Fibroblast of lung (primary cell): Measurements from ENCODE around the gene TSPO. TPM values are rescaled to one million over a fixed set of nuclear protein-coding genes. Genes with fewer than 3 reads are reported as not detected.
A peak's percentile ranks its signal among the peaks of the same experiment; 100 is the strongest.

Experiments
- DNase-seq, 2 donors: peaks; one replicate each; pipeline versions ENCODE4 v3.0.0 to v3.0.0-alpha.2; 2010; ENCODE audit warnings: low read depth in 2 of 2
- H2AFZ ChIP-seq: 2 replicates; pipeline ENCODE4 v1.5.1; 2012; ENCODE audit warnings: low read length, control low read depth, inconsistent platforms
- H3K27ac ChIP-seq: 2 replicates; pipeline ENCODE4 v1.5.1; 2011; ENCODE audit warnings: low read length, control low read depth; ENCODE audit not compliant: insufficient read depth
- H3K27me3 ChIP-seq: 2 replicates; pipeline ENCODE4 v1.5.1; 2011; ENCODE audit warnings: mild to moderate bottlenecking, low read length; ENCODE audit not compliant: control insufficient read depth, insufficient read depth
- H3K36me3 ChIP-seq: 2 replicates; pipeline ENCODE4 v1.5.1; 2011; ENCODE audit warnings: low read length; ENCODE audit not compliant: control insufficient read depth, insufficient read depth
- H3K4me1 ChIP-seq: 2 replicates; pipeline ENCODE4 v1.5.1; 2011; ENCODE audit warnings: low read length; ENCODE audit not compliant: control insufficient read depth, insufficient read depth; ENCODE audit errors: extremely low read depth
- H3K4me2 ChIP-seq: 2 replicates; pipeline ENCODE4 v1.5.1; 2011; ENCODE audit warnings: low read length, control low read depth; ENCODE audit not compliant: insufficient read depth; ENCODE audit errors: extremely low read depth
- H3K4me3 ChIP-seq, 4 experiments: fragments of 200-600 bp in 1 of 4; sonication (generic) in 1 of 4; replicated peaks in 1 of 4; 2 replicates each; pipeline ENCODE4 v1.5.1; 2011 to 2016; ENCODE audit warnings: low read length in 4 of 4, low read depth in 3 of 4, mild to moderate bottlenecking in 3 of 4, control low read depth in 2 of 4, inconsistent platforms in 1 of 4, mixed read lengths in 1 of 4; ENCODE audit not compliant: insufficient read depth in 1 of 4; ENCODE audit errors: control extremely low read depth in 1 of 4
- H3K79me2 ChIP-seq: 2 replicates; pipeline ENCODE4 v1.5.1; 2012; ENCODE audit warnings: mild to moderate bottlenecking, low read length, inconsistent platforms; ENCODE audit not compliant: control insufficient read depth, insufficient read depth
- H3K9ac ChIP-seq: 2 replicates; pipeline ENCODE4 v1.5.1; 2011; ENCODE audit warnings: mild to moderate bottlenecking, low read length, control low read depth; ENCODE audit not compliant: insufficient read depth
- H3K9me3 ChIP-seq: 2 replicates; pipeline ENCODE4 v1.5.1; 2012; ENCODE audit warnings: low read depth, low read length; ENCODE audit not compliant: control insufficient read depth, insufficient read depth
- H4K20me1 ChIP-seq: 2 replicates; pipeline ENCODE4 v1.5.1; 2011; ENCODE audit warnings: low read length; ENCODE audit not compliant: control insufficient read depth, insufficient read depth; ENCODE audit errors: extremely low read depth
- EZH2 ChIP-seq: IDR thresholded peaks from 2 replicates; pipeline ENCODE4 v1.5.1; 2012; ENCODE audit warnings: low read length, control low read depth, mild to moderate bottlenecking; ENCODE audit errors: missing control alignments
- polyA plus RNA-seq, 2 donors: library from polyadenylated mRNA; depleted of rRNA in 1 of 2; stranded (reverse) in 1 of 2; unstranded in 1 of 2; fragments of >200 nt; gene quantifications; 2 replicates each; pipeline ENCODE4 v1.2.1, GENCODE V29; 2011 to 2012; ENCODE audit warnings: missing spikeins in 1 of 2
- total RNA-seq: library from RNA; depleted of rRNA; stranded (reverse); fragments of >200 nt; gene quantifications from 2 replicates; pipeline ENCODE4 v1.2.1, GENCODE V29; 2014
- TF ChIP-seq, protein P1 (sequence below), 2 donors: IDR thresholded peaks in 1 of 2; conservative IDR thresholded peaks in 1 of 2; 1 replicate in 1 of 2; 2 replicates in 1 of 2; pipeline ENCODE4 v1.5.1; 2011 to 2012; ENCODE audit warnings: low read length in 2 of 2, control low read depth in 1 of 2, inconsistent platforms in 1 of 2, low read depth in 1 of 2, mild to moderate bottlenecking in 1 of 2

The TSPO gene
- total and polyA plus RNA-seq, 2 donors (not counting 1 experiment from before 2014, with no cell fraction given), result 47.5 to 243 TPM

DNA sequence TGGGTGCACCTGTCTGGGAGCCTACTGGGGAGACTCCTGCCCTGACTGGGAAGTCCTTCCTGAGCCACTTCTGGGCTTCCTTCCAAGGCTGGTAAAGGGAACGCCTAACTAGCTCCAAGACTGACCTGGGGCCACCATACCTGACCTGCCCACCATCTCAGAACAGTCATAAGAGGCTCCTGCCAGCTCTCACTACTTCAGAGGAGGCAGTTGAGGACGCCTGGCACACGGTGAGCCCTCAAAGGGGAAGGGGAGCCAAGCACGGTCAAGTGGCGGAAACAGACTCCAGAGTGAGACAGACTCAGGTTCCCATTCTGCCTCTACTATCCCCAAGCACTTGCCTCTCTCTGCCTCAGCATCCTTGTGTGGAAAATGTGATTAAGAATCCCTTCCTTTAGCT, 15.8 kb upstream of the TSPO start:
- Histone ChIP-seq H3K4me2 (no peak overlapping the region), H3K27me3 (no peaks in the 10 kb centered on the region), H3K9me3 (no peaks in the 10 kb centered on the region), H4K20me1 (no peaks in the 10 kb centered on the region), H3K36me3 (peaks cover 7% of the 10 kb centered on the region), H3K4me1 (no peaks in the 10 kb centered on the region), H3K4me3 (no peak overlapping the region), H2AFZ (no peak overlapping the region), H3K79me2 (no peaks in the 10 kb centered on the region), H3K9ac (no peak overlapping the region), H3K27ac (no peak overlapping the region)
- TF ChIP-seq EZH2, result no peak
- TF ChIP-seq, protein P1, sequence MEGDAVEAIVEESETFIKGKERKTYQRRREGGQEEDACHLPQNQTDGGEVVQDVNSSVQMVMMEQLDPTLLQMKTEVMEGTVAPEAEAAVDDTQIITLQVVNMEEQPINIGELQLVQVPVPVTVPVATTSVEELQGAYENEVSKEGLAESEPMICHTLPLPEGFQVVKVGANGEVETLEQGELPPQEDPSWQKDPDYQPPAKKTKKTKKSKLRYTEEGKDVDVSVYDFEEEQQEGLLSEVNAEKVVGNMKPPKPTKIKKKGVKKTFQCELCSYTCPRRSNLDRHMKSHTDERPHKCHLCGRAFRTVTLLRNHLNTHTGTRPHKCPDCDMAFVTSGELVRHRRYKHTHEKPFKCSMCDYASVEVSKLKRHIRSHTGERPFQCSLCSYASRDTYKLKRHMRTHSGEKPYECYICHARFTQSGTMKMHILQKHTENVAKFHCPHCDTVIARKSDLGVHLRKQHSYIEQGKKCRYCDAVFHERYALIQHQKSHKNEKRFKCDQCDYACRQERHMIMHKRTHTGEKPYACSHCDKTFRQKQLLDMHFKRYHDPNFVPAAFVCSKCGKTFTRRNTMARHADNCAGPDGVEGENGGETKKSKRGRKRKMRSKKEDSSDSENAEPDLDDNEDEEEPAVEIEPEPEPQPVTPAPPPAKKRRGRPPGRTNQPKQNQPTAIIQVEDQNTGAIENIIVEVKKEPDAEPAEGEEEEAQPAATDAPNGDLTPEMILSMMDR (conservative IDR thresholded peaks at IDR 0.05 in 1 of 2, IDR thresholded peaks at IDR 0.05 in 1 of 2; ENCODE audit: low read depth in 1 of 2, low read length in 2 of 2), result no peak
- no peak for DNase-seq

GRCh38 chr22:43136255-43136654, 15.1 kb upstream of the TSPO start:
- TF ChIP-seq EZH2, result no peak
- TF ChIP-seq, protein P1 (conservative IDR thresholded peaks at IDR 0.05 in 1 of 2, IDR thresholded peaks at IDR 0.05 in 1 of 2; ENCODE audit: low read depth in 1 of 2, low read length in 2 of 2), result peak; percentile 56 to 72
- peaks cover 7% of the 10 kb centered on the region for H3K36me3 ChIP-seq
- H3K27me3 ChIP-seq, result no peaks in the 10 kb centered on the region
- H3K27ac ChIP-seq, result no peak overlapping the region
- H3K4me3 ChIP-seq, result no peak overlapping the region
- no peaks in the 10 kb centered on the region for H3K4me1 ChIP-seq
- no peaks in the 10 kb centered on the region for H3K9me3 ChIP-seq
- no peak overlapping the region for H2AFZ ChIP-seq
- no peak overlapping the region for H3K4me2 ChIP-seq
- H3K79me2 ChIP-seq, result no peaks in the 10 kb centered on the region
- H3K9ac ChIP-seq, result no peak overlapping the region
- H4K20me1 ChIP-seq, result no peaks in the 10 kb centered on the region
- peak; percentile 20 to 29 for DNase-seq

DNA sequence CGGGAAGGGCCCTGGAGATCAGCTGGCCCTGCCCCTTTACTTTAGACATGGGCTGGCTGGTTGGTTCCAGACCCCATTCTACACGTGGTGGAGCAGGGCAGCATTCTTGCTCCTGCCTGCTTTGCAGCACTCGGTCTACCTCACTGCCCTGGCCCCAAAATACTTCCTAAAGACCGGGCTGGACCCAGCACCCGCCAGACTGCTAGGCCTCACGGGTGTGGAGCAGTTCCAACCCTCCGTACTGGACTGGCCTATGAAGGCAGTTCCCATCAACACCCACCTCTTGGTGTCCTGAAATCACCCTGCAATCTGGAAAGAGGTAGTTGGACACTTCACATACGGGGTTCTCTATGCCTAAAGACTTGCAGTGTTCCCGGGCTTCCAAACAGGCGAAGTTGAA, 14.6 kb upstream of the TSPO start:
- Histone ChIP-seq H3K4me1 (no peaks in the 10 kb centered on the region), H3K36me3 (peaks cover 7% of the 10 kb centered on the region), H3K4me3 (no peak overlapping the region), H4K20me1 (no peaks in the 10 kb centered on the region), H3K9ac (no peak overlapping the region), H3K4me2 (no peak overlapping the region), H3K9me3 (no peaks in the 10 kb centered on the region), H3K79me2 (peaks cover 1% of the 10 kb centered on the region), H2AFZ (no peak overlapping the region), H3K27me3 (no peaks in the 10 kb centered on the region), H3K27ac (no peak overlapping the region)
- TF ChIP-seq, protein P1 (conservative IDR thresholded peaks at IDR 0.05 in 1 of 2, IDR thresholded peaks at IDR 0.05 in 1 of 2; ENCODE audit: low read depth in 1 of 2, low read length in 2 of 2), result no peak
- no peak for TF ChIP-seq EZH2
- no peak for DNase-seq
